Activated CD4-positive, alpha-beta T cell treated with anti-CD3 and anti-CD28 coated beads for 36 hours (primary cell): ENCODE measurements around the gene KIF13A. TPM values are rescaled to one million over a fixed set of nuclear protein-coding genes. Genes with fewer than 3 reads are reported as not detected.
"Not testable (repeated sequence)": the region's sequence is repeated elsewhere in the genome, so short reads cannot be mapped to it uniquely, and the experiment has no call there.

Experiments used
- ATAC-seq: fragments of 200-7000 bp; cut with Tn5 transposase; one replicate; pipeline ENCODE4 v1.10.0; 2021; ENCODE audit warnings: mild to moderate bottlenecking, moderate library complexity
- CTCF ChIA-PET: fragments of 350-600 bp; sonication (Branson Sonifier 250); formaldehyde crosslinking; loops from one replicate; lab custom pipeline; 2021; ENCODE audit warnings: antibody characterized with exemption; lab: Charles Lee
- POLR2A ChIA-PET: fragments of 350-600 bp; sonication (Branson Sonifier 250); formaldehyde crosslinking; loops from one replicate; lab custom pipeline; 2021; ENCODE audit warnings: antibody characterized with exemption, inconsistent platforms; lab: Charles Lee
- DNase-seq: peaks from one replicate; pipeline ENCODE4 v3.0.0-alpha.2; 2020
- H3K27ac Mint-ChIP-seq: one replicate; pipeline ENCODE4 v1.8.0; 2021; ENCODE audit warnings: mixed read lengths
- H3K27me3 Mint-ChIP-seq: one replicate; pipeline ENCODE4 v1.8.0; 2021; ENCODE audit warnings: mixed read lengths
- H3K36me3 Mint-ChIP-seq: one replicate; pipeline ENCODE4 v1.8.0; 2021; ENCODE audit warnings: low read depth, mixed read lengths
- H3K4me1 Mint-ChIP-seq: one replicate; pipeline ENCODE4 v1.8.0; 2021; ENCODE audit warnings: mixed read lengths
- H3K4me3 Mint-ChIP-seq: one replicate; pipeline ENCODE4 v1.8.0; 2021; ENCODE audit warnings: mild to moderate bottlenecking, moderate library complexity, mixed read lengths
- H3K9me3 Mint-ChIP-seq: one replicate; pipeline ENCODE4 v1.8.0; 2021; ENCODE audit warnings: low read depth, mixed read lengths
- intact Hi-C, 2 experiments: fragments of 100-400 bp; cut with DNase I in 1 of 2; cut with micrococcal nuclease in 1 of 2; formaldehyde crosslinking; loops; one replicate each; pipeline versions ENCODE4 v1.14.2 to v1.15.1; 2022 to 2024; cut with DNase I, micrococcal nuclease
- total RNA-seq, 2 experiments: library from RNA; stranded (reverse); gene quantifications; one replicate each; pipeline ENCODE4 v1.2.3, GENCODE V29; 2021

KIF13A gene
- total RNA-seq, 2 experiments from 2014 or later = 0.07 TPM; not detected in 1

GRCh38 chr6:17850281-17850680, 137.2 kb downstream of the KIF13A start:
- Mint-ChIP-seq H3K4me1 (no peaks in the 10 kb centered on the region), H3K4me3 (no peak overlapping the region), H3K36me3 (no peaks in the 10 kb centered on the region), H3K9me3 (no peaks in the 10 kb centered on the region), H3K27me3 (peaks cover 5% of the 10 kb centered on the region), H3K27ac (no peak overlapping the region)
- intact Hi-C loops = no loop called here
- ATAC-seq (no peak), DNase-seq (no peak)
- ChIA-PET CTCF (interaction anchor here (1.0 to 1.2 kb wide), 2 partner anchors 40 to 694 kb away, joined by 3 to 4 read pairs; no protein-coding TSS in a partner anchor), POLR2A (no interaction called here)

GRCh38 chr6:17847203-17847760, 140.2 kb downstream of the KIF13A start:
- H3K36me3 Mint-ChIP-seq = no peaks in the 10 kb centered on the region
- H3K9me3 Mint-ChIP-seq = no peaks in the 10 kb centered on the region
- intact Hi-C loops = no loop called here
- CTCF ChIA-PET = no interaction called here
- no peak overlapping the region for H3K27ac Mint-ChIP-seq
- H3K4me3 Mint-ChIP-seq = no peak overlapping the region
- POLR2A ChIA-PET = no interaction called here
- DNase-seq (no peak), ATAC-seq (no peak)
- H3K4me1 Mint-ChIP-seq = no peaks in the 10 kb centered on the region
- peaks cover 6% of the 10 kb centered on the region for H3K27me3 Mint-ChIP-seq

GRCh38 chr6:17846762-17847161, 140.7 kb downstream of the KIF13A start:
- no peaks in the 10 kb centered on the region for H3K4me1 Mint-ChIP-seq
- POLR2A ChIA-PET = no interaction called here
- DNase-seq (no peak), ATAC-seq (no peak)
- peaks cover 6% of the 10 kb centered on the region for H3K27me3 Mint-ChIP-seq
- intact Hi-C loops = no loop called here
- H3K9me3 Mint-ChIP-seq = no peaks in the 10 kb centered on the region
- H3K4me3 Mint-ChIP-seq = no peak overlapping the region
- no peak overlapping the region for H3K27ac Mint-ChIP-seq
- CTCF ChIA-PET = no interaction called here
- no peaks in the 10 kb centered on the region for H3K36me3 Mint-ChIP-seq

GRCh38 chr6:17845598-17845997, 141.8 kb downstream of the KIF13A start:
- Mint-ChIP-seq H3K36me3 (no peaks in the 10 kb centered on the region), H3K27ac (no peak overlapping the region), H3K27me3 (peaks cover 4% of the 10 kb centered on the region), H3K4me3 (no peak overlapping the region), H3K9me3 (no peaks in the 10 kb centered on the region), H3K4me1 (no peaks in the 10 kb centered on the region)
- CTCF ChIA-PET = interaction anchor here (0.6 to 0.7 kb wide), 2 partner anchors 11 to 1804 kb away, joined by 3 to 5 read pairs; no protein-coding TSS in a partner anchor
- DNase-seq = no peak
- POLR2A ChIA-PET = no interaction called here
- ATAC-seq = no peak
- intact Hi-C loops = no loop called here

- H3K27ac Mint-ChIP-seq, POLR2A ChIA-PET, ATAC-seq, H3K4me3 Mint-ChIP-seq, CTCF ChIA-PET, H3K27me3 Mint-ChIP-seq, H3K4me1 Mint-ChIP-seq, H3K9me3 Mint-ChIP-seq, DNase-seq, H3K36me3 Mint-ChIP-seq, intact Hi-C loops: not testable (repeated sequence)
Measured at GRCh38 chr6:17844967-17845366, 142.5 kb downstream of the KIF13A start.

- Mint-ChIP-seq H3K4me3 (no peak overlapping the region), H3K36me3 (no peaks in the 10 kb centered on the region), H3K9me3 (no peaks in the 10 kb centered on the region), H3K4me1 (no peaks in the 10 kb centered on the region), H3K27ac (no peak overlapping the region), H3K27me3 (peaks cover 2% of the 10 kb centered on the region)
- ChIA-PET POLR2A (interaction anchor here (0.6 kb wide), 1 partner anchor 1694 kb away, joined by 5 read pairs; no protein-coding TSS in a partner anchor), CTCF (interaction anchor here (1.2 kb wide), 1 partner anchor 11 kb away, joined by 3 read pairs; no protein-coding TSS in a partner anchor)
- ATAC-seq = no peak
- intact Hi-C loops = no loop called here
- no peak for DNase-seq
Measured at GRCh38 chr6:17842934-17843821, 144.3 kb downstream of the KIF13A start.

- no peak for DNase-seq
Measured at GRCh38 chr6:17842014-17842776, 145.2 kb downstream of the KIF13A start.

GRCh38 chr6:17839513-17840223, 147.8 kb downstream of the KIF13A start:
- ATAC-seq = no peak
- intact Hi-C loops = no loop called here
- peaks cover under 1% of the 10 kb centered on the region for H3K27me3 Mint-ChIP-seq
- no peaks in the 10 kb centered on the region for H3K9me3 Mint-ChIP-seq
- POLR2A ChIA-PET = interaction anchor here (0.6 kb wide), 1 partner anchor 726 kb away, joined by 3 read pairs; no protein-coding TSS in a partner anchor
- H3K27ac Mint-ChIP-seq = no peak overlapping the region
- H3K36me3 Mint-ChIP-seq = no peaks in the 10 kb centered on the region
- H3K4me3 Mint-ChIP-seq = no peak overlapping the region
- no peak for DNase-seq
- H3K4me1 Mint-ChIP-seq = no peaks in the 10 kb centered on the region
- CTCF ChIA-PET = no interaction called here

More at GRCh38 chr6:17842014-17842776, 145.2 kb downstream of the KIF13A start:
- CTCF ChIA-PET = interaction anchor here (1.2 kb wide), 1 partner anchor 12 kb away, joined by 3 read pairs; no protein-coding TSS in a partner anchor
- Mint-ChIP-seq H3K27ac (no peak overlapping the region), H3K36me3 (no peaks in the 10 kb centered on the region), H3K4me3 (no peak overlapping the region), H3K27me3 (peaks cover 2% of the 10 kb centered on the region), H3K9me3 (no peaks in the 10 kb centered on the region), H3K4me1 (no peaks in the 10 kb centered on the region)
- intact Hi-C loops = no loop called here
- ATAC-seq = no peak
- POLR2A ChIA-PET = interaction anchor here (0.6 kb wide), 1 partner anchor 1695 kb away, joined by 5 read pairs; no protein-coding TSS in a partner anchor

- ATAC-seq (no peak), DNase-seq (no peak)
- no peaks in the 10 kb centered on the region for H3K9me3 Mint-ChIP-seq
- H3K27ac Mint-ChIP-seq = no peak overlapping the region
- no peak overlapping the region for H3K4me3 Mint-ChIP-seq
- H3K27me3 Mint-ChIP-seq = peaks cover 3% of the 10 kb centered on the region
- intact Hi-C loops = no loop called here
- H3K4me1 Mint-ChIP-seq = no peaks in the 10 kb centered on the region
- CTCF ChIA-PET = no interaction called here
- no peaks in the 10 kb centered on the region for H3K36me3 Mint-ChIP-seq
- POLR2A ChIA-PET = no interaction called here
Measured at GRCh38 chr6:17836293-17836692, 151.1 kb downstream of the KIF13A start.

GRCh38 chr6:17835784-17836183, 151.7 kb downstream of the KIF13A start:
- H3K9me3 Mint-ChIP-seq = no peaks in the 10 kb centered on the region
- no peak overlapping the region for H3K27ac Mint-ChIP-seq
- DNase-seq = no peak
- peaks cover 5% of the 10 kb centered on the region for H3K27me3 Mint-ChIP-seq
- ATAC-seq = no peak
- H3K36me3 Mint-ChIP-seq = no peaks in the 10 kb centered on the region
- ChIA-PET POLR2A (no interaction called here), CTCF (no interaction called here)
- intact Hi-C loops = no loop called here
- no peak overlapping the region for H3K4me3 Mint-ChIP-seq
- H3K4me1 Mint-ChIP-seq = no peaks in the 10 kb centered on the region

GRCh38 chr6:17831135-17831534, 156.3 kb downstream of the KIF13A start:
- intact Hi-C loops = no loop called here
- CTCF ChIA-PET = no interaction called here

More at GRCh38 chr6:17831135-17831534, 156.3 kb downstream of the KIF13A start:
- Mint-ChIP-seq H3K4me1 (no peaks in the 10 kb centered on the region), H3K4me3 (no peak overlapping the region), H3K27ac (no peak overlapping the region), H3K36me3 (no peaks in the 10 kb centered on the region), H3K27me3 (peaks cover 7% of the 10 kb centered on the region), H3K9me3 (no peaks in the 10 kb centered on the region)
- DNase-seq (no peak), ATAC-seq (no peak)
- POLR2A ChIA-PET = no interaction called here
